ENCODE data around the gene VPS35L. TPM values are rescaled to one million over a fixed set of nuclear protein-coding genes. Genes with fewer than 3 reads are reported as not detected.

VPS35L gene
- total and polyA plus RNA-seq, 10 of the 15 experiments (the other 5 are each of a cell fraction or from before 2014, with no cell fraction given) = 14.9 to 44.1 (median 26.3) TPM

GRCh38 chr16:19625039-19625438 is 69.5 kb downstream of the VPS35L start (continued):
- no peak for TF ChIP-seq CHD2 (IDR thresholded peaks at IDR 0.05; ENCODE audit: borderline replicate concordance, low read depth, low read length)

DNA sequence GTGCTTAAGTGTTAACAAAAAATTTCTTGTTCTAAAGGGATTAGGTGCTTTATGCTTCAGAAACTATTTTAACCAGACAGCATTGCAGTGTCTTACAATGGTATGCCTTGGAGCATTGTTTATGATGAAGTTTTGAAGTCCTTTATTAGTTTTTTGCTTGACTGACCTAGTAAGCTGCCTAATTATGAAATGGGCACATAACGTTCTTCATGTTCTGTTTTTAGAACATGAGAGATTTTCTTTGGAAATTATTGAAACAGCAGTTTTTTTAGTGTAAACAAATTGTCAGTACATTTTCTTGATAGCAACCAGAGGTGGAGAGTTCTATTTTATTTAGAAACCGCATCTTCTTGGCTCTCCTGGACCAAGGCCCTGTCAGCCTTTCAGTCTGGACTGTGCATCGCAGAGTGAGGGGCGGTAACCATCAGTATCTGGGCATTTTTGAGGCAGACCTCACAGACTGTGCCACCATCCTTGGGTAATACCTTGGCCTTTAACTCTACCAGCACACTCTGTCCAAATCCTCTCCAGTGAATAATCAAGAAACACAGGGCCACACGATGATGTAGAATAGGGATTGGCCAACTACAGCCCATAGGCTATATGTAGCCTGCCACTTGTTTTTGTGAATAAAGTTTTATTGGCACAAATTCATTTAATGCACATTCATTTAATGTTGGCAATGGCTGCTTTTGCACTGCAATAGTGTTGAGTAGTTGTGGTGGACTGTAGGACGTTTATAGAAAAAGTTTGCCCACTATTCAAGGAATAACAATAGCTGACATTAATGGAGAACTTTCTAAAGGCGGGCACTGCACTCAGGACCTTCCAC is 81.1 kb downstream of the VPS35L start:
- TF ChIP-seq ZBTB40 (IDR thresholded peaks at IDR 0.05; ENCODE audit: borderline replicate concordance) (peak; percentile 44; the same call in 1 of the 2 replicates), ATF7 (IDR thresholded peaks at IDR 0.05; ENCODE audit: low read depth) (no peak)
- in situ Hi-C loops (cut with MboI) = no loop called here
- POLR2A ChIA-PET = interaction anchor here (1.1 kb wide), 1 partner anchor 20 kb away, joined by 3 read pairs; no protein-coding TSS in a partner anchor
- H3K79me2 ChIP-seq (ENCODE audit: control insufficient read depth, insufficient read depth, low read length) = no peaks in the 10 kb centered on the region
- SMC1A ChIA-PET (ENCODE audit: uncharacterized antibody, unreplicated experiment) = no interaction called here
- H3K27me3 ChIP-seq (replicated peaks in 1 of 2; ENCODE audit: control insufficient read depth in 2 of 2, insufficient read depth in 2 of 2, low read length in 1 of 2) = no peaks in the 10 kb centered on the region
- DNase-seq (ENCODE audit: low read depth, low spot score) (no peak), FAIRE-seq (no peak), ATAC-seq (no peak)
- H4K20me1 ChIP-seq (ENCODE audit: control insufficient read depth, insufficient read depth) = no peaks in the 10 kb centered on the region
- peaks cover 0 to 13% of the 10 kb centered on the region in 2 experiments; a peak in 3 of 4 replicates for H3K36me3 ChIP-seq (ENCODE audit: control insufficient read depth in 2 of 2, insufficient read depth in 2 of 2, low read length in 1 of 2)
- H3K9me3 ChIP-seq (replicated peaks; ENCODE audit: control insufficient read depth, insufficient read depth, low read length) = no peaks in the 10 kb centered on the region
- RAD21 ChIA-PET (ENCODE audit: unreplicated experiment) = no interaction called here
- intact Hi-C loops (cut with micrococcal nuclease; ENCODE audit: unreplicated experiment) = no loop called here
- BruUV-seq (replicated peaks) = no TSS peak
- no peak overlapping the region for H3K27ac ChIP-seq (ENCODE audit: control insufficient read depth, insufficient read depth)
- no peak overlapping the region for H3K4me3 ChIP-seq
- CTCF ChIA-PET = interaction anchor here (1.1 kb wide), 1 partner anchor 10 kb away, joined by 3 read pairs; no protein-coding TSS in a partner anchor
- no peak overlapping the region for H3K9ac ChIP-seq (ENCODE audit: control insufficient read depth, insufficient read depth, low read length)
- H3K4me1 ChIP-seq (ENCODE audit: control insufficient read depth, insufficient read depth, low read length) = no peaks in the 10 kb centered on the region
- no peak overlapping the region for H3K4me2 ChIP-seq (ENCODE audit: control insufficient read depth, insufficient read depth)
- WGBS (ENCODE audit: insufficient coverage, insufficient replicate concordance, low lambda C conversion rate, missing lambda C conversion rate) = 81% methylated on average over 7 of the region's 7 CpGs
- H2AFZ ChIP-seq (ENCODE audit: control insufficient read depth, low read depth, low read length) = no peak overlapping the region
